GM11168 (cell line): ENCODE data around the gene LINC00305.

Experiments used
- in situ Hi-C: fragments of 300-500 bp; cut with MboI; formaldehyde crosslinking; loops from one replicate; pipeline ENCODE4 v1.12.0; 2022; ENCODE audit warnings: low sequenced_read_pairs; ENCODE audit not compliant: unreplicated experiment

LINC00305 gene

GRCh38 chr18:64037812-64038414 is 111.0 kb downstream of the LINC00305 start:
- in situ Hi-C loops: loop anchor here (25.0 kb wide), 1 partner anchor 374 kb away; no protein-coding TSS in a partner anchor

- in situ Hi-C loops: loop anchor here (25.0 kb wide), 1 partner anchor 380 kb away; no protein-coding TSS in a partner anchor
Observed at GRCh38 chr18:64032312-64032711, 116.6 kb downstream of the LINC00305 start.

- in situ Hi-C loops: loop anchor here (25.0 kb wide), 1 partner anchor 381 kb away; no protein-coding TSS in a partner anchor
Observed at GRCh38 chr18:64031411-64031810, 117.5 kb downstream of the LINC00305 start.
